DND-41 (cell line): ENCODE measurements around the gene UQCC2.

Source experiments
- ATAC-seq: fragments of 200-7000 bp; cut with Tn5 transposase; 3 replicates; pipeline ENCODE4 v1.9.1; 2021; ENCODE audit warnings: low read depth; ENCODE audit not compliant: insufficient read depth
- DNase-seq: peaks from one replicate; pipeline ENCODE4 v3.0.0-alpha.2; 2020
- H2AFZ ChIP-seq: 2 replicates; pipeline ENCODE4 v1.6.0; 2012; ENCODE audit warnings: low read depth, low read length
- H3K27ac ChIP-seq: 2 replicates; pipeline ENCODE4 v1.5.1; 2012; ENCODE audit warnings: low read length, inconsistent platforms
- H3K27me3 ChIP-seq: fragments of 200-600 bp; sonication (generic); 2 replicates; pipeline ENCODE4 v1.6.0; 2012; ENCODE audit warnings: low read length, mild to moderate bottlenecking, inconsistent platforms; ENCODE audit not compliant: insufficient read depth, poor library complexity
- H3K36me3 ChIP-seq: 2 replicates; pipeline ENCODE4 v1.5.1; 2012; ENCODE audit warnings: low read length, inconsistent platforms; ENCODE audit not compliant: insufficient read depth
- H3K4me1 ChIP-seq: 2 replicates; pipeline ENCODE4 v1.5.1; 2012; ENCODE audit warnings: mild to moderate bottlenecking, low read length; ENCODE audit not compliant: insufficient read depth
- H3K4me2 ChIP-seq: 2 replicates; pipeline ENCODE4 v1.6.0; 2012; ENCODE audit warnings: mild to moderate bottlenecking, moderate library complexity, low read length, inconsistent platforms; ENCODE audit not compliant: insufficient read depth
- H3K4me3 ChIP-seq, 2 experiments: fragments of 200-600 bp in 1 of 2; shearing (Covaris generic) in 1 of 2; 2 replicates each; pipeline ENCODE4 v1.5.1; 2012 to 2016; ENCODE audit warnings: inconsistent platforms in 2 of 2, low read length in 2 of 2, mild to moderate bottlenecking in 2 of 2, low read depth in 1 of 2, moderate library complexity in 1 of 2
- H3K79me2 ChIP-seq: 2 replicates; pipeline ENCODE4 v1.6.0; 2012; ENCODE audit warnings: low read length, inconsistent platforms; ENCODE audit not compliant: insufficient read depth
- H3K9ac ChIP-seq: 2 replicates; pipeline ENCODE4 v1.6.0; 2012; ENCODE audit warnings: low read depth, mild to moderate bottlenecking, inconsistent platforms, low read length, moderate library complexity
- H3K9me3 ChIP-seq: 2 replicates; pipeline ENCODE4 v1.5.1; 2012; ENCODE audit warnings: low read length, moderate library complexity, mild to moderate bottlenecking, inconsistent platforms; ENCODE audit not compliant: insufficient read depth, severe bottlenecking
- H4K20me1 ChIP-seq: 2 replicates; pipeline ENCODE4 v1.6.0; 2012; ENCODE audit warnings: low read length; ENCODE audit not compliant: insufficient read depth
- CTCF ChIP-seq: IDR thresholded peaks from 2 replicates; pipeline ENCODE4 v1.5.1; 2012; ENCODE audit warnings: borderline replicate concordance, low read length, moderate library complexity, mild to moderate bottlenecking; ENCODE audit not compliant: poor library complexity, severe bottlenecking; ENCODE audit errors: extremely low read depth
- EZH2 ChIP-seq: IDR thresholded peaks from 3 replicates; pipeline ENCODE4 v1.6.1; 2012; ENCODE audit warnings: borderline replicate concordance, low read depth, mild to moderate bottlenecking, moderate library complexity, low read length, inconsistent platforms; ENCODE audit not compliant: severe bottlenecking

Gene UQCC2

GRCh38 chr6:33731751-33732282 is 20.3 kb upstream of the UQCC2 start:
- Histone ChIP-seq H3K79me2 (no peaks in the 10 kb centered on the region), H3K4me3 (no peak overlapping the region), H3K27me3 (peaks cover 11% of the 10 kb centered on the region), H3K4me2 (no peak overlapping the region), H3K4me1 (no peaks in the 10 kb centered on the region), H4K20me1 (no peaks in the 10 kb centered on the region), H3K27ac (no peak overlapping the region), H3K36me3 (no peaks in the 10 kb centered on the region), H3K9ac (no peak overlapping the region), H2AFZ (no peak overlapping the region), H3K9me3 (no peaks in the 10 kb centered on the region)
- no peak for TF ChIP-seq EZH2
- no peak for TF ChIP-seq CTCF
- DNase-seq (no peak), ATAC-seq (no peak)

GRCh38 chr6:33731035-33731434 is 19.5 kb upstream of the UQCC2 start:
- Histone ChIP-seq H3K36me3 (no peaks in the 10 kb centered on the region), H3K4me1 (no peaks in the 10 kb centered on the region), H3K4me2 (no peak overlapping the region), H4K20me1 (no peaks in the 10 kb centered on the region), H3K27me3 (peaks cover 11% of the 10 kb centered on the region), H3K9ac (no peak overlapping the region), H3K4me3 (no peak overlapping the region), H2AFZ (no peak overlapping the region), H3K27ac (no peak overlapping the region), H3K79me2 (no peaks in the 10 kb centered on the region), H3K9me3 (no peaks in the 10 kb centered on the region)
- no peak for TF ChIP-seq CTCF
- TF ChIP-seq EZH2 = no peak
- ATAC-seq (no peak), DNase-seq (no peak)

- TF ChIP-seq CTCF (no peak), EZH2 (no peak)
- Histone ChIP-seq H3K4me3 (no peak overlapping the region), H3K36me3 (no peaks in the 10 kb centered on the region), H4K20me1 (no peaks in the 10 kb centered on the region), H3K27me3 (peaks cover 11% of the 10 kb centered on the region), H3K4me2 (no peak overlapping the region), H3K79me2 (no peaks in the 10 kb centered on the region), H2AFZ (no peak overlapping the region), H3K4me1 (no peaks in the 10 kb centered on the region), H3K9ac (no peak overlapping the region), H3K27ac (no peak overlapping the region), H3K9me3 (no peaks in the 10 kb centered on the region)
- DNase-seq (no peak), ATAC-seq (no peak)
Measured at GRCh38 chr6:33730611-33731010, 19.1 kb upstream of the UQCC2 start.

- no peaks in the 10 kb centered on the region for H3K36me3 ChIP-seq
- no peaks in the 10 kb centered on the region for H3K9me3 ChIP-seq
- no peak for TF ChIP-seq CTCF
- TF ChIP-seq EZH2 = no peak
- H4K20me1 ChIP-seq = no peaks in the 10 kb centered on the region
- peaks cover 24% of the 10 kb centered on the region for H3K27me3 ChIP-seq
- no peak for DNase-seq
- H3K4me2 ChIP-seq = no peak overlapping the region
- H3K4me3 ChIP-seq = no peak overlapping the region
- H3K79me2 ChIP-seq = no peaks in the 10 kb centered on the region
- no peak overlapping the region for H3K9ac ChIP-seq
- no peak overlapping the region for H2AFZ ChIP-seq
- H3K4me1 ChIP-seq = no peaks in the 10 kb centered on the region
- ATAC-seq = no peak
- no peak overlapping the region for H3K27ac ChIP-seq
Measured at GRCh38 chr6:33729059-33729458, 17.6 kb upstream of the UQCC2 start.
